GM23338 (cell line): Measurements from ENCODE around the gene CDH23. TPM values are rescaled to one million over a fixed set of nuclear protein-coding genes. Genes with fewer than 3 reads are reported as not detected.

ENCODE experiments used
- ATAC-seq: fragments of 200-7000 bp; cut with Tn5 transposase; 3 replicates; pipeline ENCODE4 v1.9.1; 2020
- DNase-seq: peaks from one replicate; pipeline ENCODE4 v3.0.0-alpha.2; 2015; ENCODE audit warnings: low spot score
- H2AFZ ChIP-seq: fragments of 200-600 bp; sonication (generic); 2 replicates; pipeline ENCODE4 v1.8.0; 2016; ENCODE audit warnings: antibody characterized with exemption, mild to moderate bottlenecking, moderate library complexity
- H3F3A ChIP-seq: fragments of 200-600 bp; sonication (generic); replicated peaks from 2 replicates; pipeline ENCODE4 v1.8.0; 2017; ENCODE audit warnings: antibody characterized with exemption, mixed run types, low read depth
- H3K27ac ChIP-seq: fragments of 200-600 bp; sonication (generic); 2 replicates; pipeline ENCODE4 v1.6.1; 2016; ENCODE audit warnings: low read depth
- H3K27me3 ChIP-seq: fragments of 200-600 bp; sonication (generic); 2 replicates; pipeline ENCODE4 v1.8.0; 2016; ENCODE audit warnings: mild to moderate bottlenecking, mixed run types, moderate library complexity; ENCODE audit not compliant: insufficient read depth
- H3K36me3 ChIP-seq: fragments of 200-600 bp; sonication (generic); 2 replicates; pipeline ENCODE4 v1.8.0; 2016; ENCODE audit warnings: mild to moderate bottlenecking; ENCODE audit not compliant: insufficient read depth
- H3K4me1 ChIP-seq: fragments of 200-600 bp; sonication (generic); 2 replicates; pipeline ENCODE4 v1.8.0; 2016; ENCODE audit warnings: mild to moderate bottlenecking, moderate library complexity; ENCODE audit not compliant: insufficient read depth
- H3K4me2 ChIP-seq: fragments of 200-600 bp; sonication (generic); 2 replicates; pipeline ENCODE4 v1.7.1; 2017; ENCODE audit warnings: mixed run types
- H3K4me3 ChIP-seq: fragments of 200-600 bp; sonication (generic); 2 replicates; pipeline ENCODE4 v1.6.1; 2016; ENCODE audit warnings: mixed run types
- H3K79me2 ChIP-seq: fragments of 200-600 bp; sonication (generic); replicated peaks from 2 replicates; pipeline ENCODE4 v1.8.0; 2017; ENCODE audit warnings: mild to moderate bottlenecking; ENCODE audit not compliant: insufficient read depth
- H3K9me2 ChIP-seq: fragments of 200-600 bp; sonication (generic); 2 replicates; pipeline ENCODE4 v1.8.0; 2017; ENCODE audit not compliant: insufficient read depth
- H4K20me1 ChIP-seq: fragments of 200-600 bp; sonication (generic); replicated peaks from 2 replicates; pipeline ENCODE4 v1.8.0; 2017; ENCODE audit warnings: mild to moderate bottlenecking; ENCODE audit not compliant: insufficient read depth
- H3K27ac Mint-ChIP-seq: 2 replicates; pipeline ENCODE4 v1.8.0; 2020; ENCODE audit warnings: inconsistent platforms, mild to moderate bottlenecking, moderate library complexity, mixed read lengths
- H3K27me3 Mint-ChIP-seq: 3 replicates; pipeline ENCODE4 v1.8.0; 2022; ENCODE audit warnings: low read depth, mild to moderate bottlenecking, moderate library complexity, mixed read lengths, inconsistent platforms; ENCODE audit not compliant: insufficient read depth, poor library complexity
- H3K36me3 Mint-ChIP-seq: 3 replicates; pipeline ENCODE4 v1.8.0; 2021; ENCODE audit warnings: low read depth, mild to moderate bottlenecking, inconsistent platforms, moderate library complexity, mixed read lengths
- H3K4me1 Mint-ChIP-seq: 3 replicates; pipeline ENCODE4 v1.8.0; 2020; ENCODE audit warnings: mild to moderate bottlenecking, inconsistent platforms, mixed read lengths
- H3K4me3 Mint-ChIP-seq: 3 replicates; pipeline ENCODE4 v1.8.0; 2021; ENCODE audit warnings: moderate library complexity, mild to moderate bottlenecking, inconsistent platforms, mixed read lengths
- H3K9me3 Mint-ChIP-seq: 3 replicates; pipeline ENCODE4 v1.8.0; 2020; ENCODE audit warnings: moderate library complexity, mild to moderate bottlenecking, inconsistent platforms, mixed read lengths
- EZH2phosphoT487 ChIP-seq: fragments of 200-600 bp; sonication (generic); IDR thresholded peaks from one replicate; pipeline ENCODE4 v1.8.1; 2018; ENCODE audit warnings: antibody characterized with exemption; ENCODE audit not compliant: unreplicated experiment
- STAT1 ChIP-seq: IDR thresholded peaks from one replicate; pipeline ENCODE4 v1.6.1; 2016; ENCODE audit warnings: antibody characterized with exemption; ENCODE audit not compliant: unreplicated experiment
- ZNF114 ChIP-seq: fragments of 250-450 bp; sonication (Bioruptor Pico); IDR thresholded peaks from 2 replicates; pipeline ENCODE4 v1.5.0; 2020; ENCODE audit warnings: mild to moderate bottlenecking, moderate library complexity
- ZNF462 ChIP-seq: fragments of 250-450 bp; sonication (Bioruptor Pico); IDR thresholded peaks from 2 replicates; pipeline ENCODE4 v1.5.0; 2020; ENCODE audit warnings: mild to moderate bottlenecking, moderate library complexity
- polyA plus RNA-seq: library from polyadenylated mRNA; unstranded; fragments of >200 nt; fragmentation: Nextera tagmentation; extraction: Ambion mirVana; gene quantifications from 2 replicates; pipeline ENCODE4 v1.2.1, GENCODE V29; 2016
- total RNA-seq: library from RNA; depleted of rRNA; stranded (reverse); fragments of >200 nt; shearing (Covaris generic); gene quantifications from 2 replicates; pipeline ENCODE4 v1.2.3, GENCODE V29; 2014
- TF ChIP-seq, protein P1 (sequence below): IDR thresholded peaks from one replicate; pipeline ENCODE4 v1.6.1; 2018; ENCODE audit warnings: antibody characterized with exemption; ENCODE audit not compliant: unreplicated experiment

CDH23 gene
- total and polyA plus RNA-seq, 2 experiments from 2014 or later: 0.95 to 4.3 TPM

DNA sequence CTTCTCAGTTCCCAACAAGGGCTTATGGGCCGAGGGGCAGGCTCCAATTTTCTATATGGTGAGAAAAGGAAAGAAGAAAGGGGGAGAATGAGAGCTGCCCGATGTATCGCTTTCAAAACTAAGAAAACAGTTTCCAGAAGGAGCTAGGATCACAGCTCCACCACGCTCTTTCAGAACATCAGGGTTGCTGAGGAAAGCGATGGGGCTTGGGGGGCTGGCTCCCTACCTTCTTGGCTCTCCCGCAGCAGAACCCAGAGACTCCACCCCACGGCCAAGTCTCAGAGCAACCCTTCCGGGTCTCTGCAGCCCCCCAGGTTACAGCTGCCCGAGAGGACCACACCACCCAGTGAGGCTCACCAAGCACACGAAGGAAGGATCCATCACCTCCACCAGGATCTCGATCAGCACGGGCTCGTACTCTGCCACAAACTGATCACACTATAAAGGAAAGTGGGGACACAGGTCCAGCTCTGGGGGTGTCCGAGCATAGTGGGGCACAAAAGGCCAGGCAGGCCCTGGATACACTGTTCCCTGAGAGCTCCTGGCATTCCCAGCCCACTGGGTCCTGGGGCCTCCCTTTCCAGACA, 422.0 kb downstream of the CDH23 start:
- Histone ChIP-seq H3K79me2 (no peaks in the 10 kb centered on the region), H3F3A (no peaks in the 10 kb centered on the region), H3K36me3 (peaks cover 43% of the 10 kb centered on the region), H3K9me2 (no peaks in the 10 kb centered on the region), H3K4me3 (no peak overlapping the region), H3K27me3 (no peaks in the 10 kb centered on the region), H2AFZ (no peak overlapping the region), H3K27ac (no peak overlapping the region), H3K4me2 (no peak overlapping the region), H3K4me1 (no peaks in the 10 kb centered on the region; the same call in 1 of the 2 replicates), H4K20me1 (no peaks in the 10 kb centered on the region; the same call in 1 of the 2 replicates)
- DNase-seq (no peak), ATAC-seq (no peak)
- Mint-ChIP-seq H3K4me3 (no peak overlapping the region), H3K36me3 (peaks cover 81% of the 10 kb centered on the region), H3K4me1 (peaks cover 4% of the 10 kb centered on the region; the same call in 1 of the 3 replicates), H3K27me3 (peaks cover 6% of the 10 kb centered on the region), H3K9me3 (no peaks in the 10 kb centered on the region; the same call in 2 of the 3 replicates), H3K27ac (no peak overlapping the region)
- no peak for TF ChIP-seq ZNF462 (CRISPR knock-in tag)
- no peak for TF ChIP-seq ZNF114 (CRISPR knock-in tag)
- no peak for TF ChIP-seq STAT1

GRCh38 chr10:71819441-71819861, 422.7 kb downstream of the CDH23 start:
- no peaks in the 10 kb centered on the region; the same call in 1 of the 2 replicates for H4K20me1 ChIP-seq
- no peak overlapping the region for H2AFZ ChIP-seq
- Mint-ChIP-seq H3K36me3 (peaks cover 86% of the 10 kb centered on the region), H3K9me3 (no peaks in the 10 kb centered on the region; the same call in 2 of the 3 replicates), H3K4me3 (no peak overlapping the region), H3K4me1 (peaks cover 4% of the 10 kb centered on the region; the same call in 1 of the 3 replicates), H3K27me3 (peaks cover 6% of the 10 kb centered on the region), H3K27ac (no peak overlapping the region)
- TF ChIP-seq, protein P1, sequence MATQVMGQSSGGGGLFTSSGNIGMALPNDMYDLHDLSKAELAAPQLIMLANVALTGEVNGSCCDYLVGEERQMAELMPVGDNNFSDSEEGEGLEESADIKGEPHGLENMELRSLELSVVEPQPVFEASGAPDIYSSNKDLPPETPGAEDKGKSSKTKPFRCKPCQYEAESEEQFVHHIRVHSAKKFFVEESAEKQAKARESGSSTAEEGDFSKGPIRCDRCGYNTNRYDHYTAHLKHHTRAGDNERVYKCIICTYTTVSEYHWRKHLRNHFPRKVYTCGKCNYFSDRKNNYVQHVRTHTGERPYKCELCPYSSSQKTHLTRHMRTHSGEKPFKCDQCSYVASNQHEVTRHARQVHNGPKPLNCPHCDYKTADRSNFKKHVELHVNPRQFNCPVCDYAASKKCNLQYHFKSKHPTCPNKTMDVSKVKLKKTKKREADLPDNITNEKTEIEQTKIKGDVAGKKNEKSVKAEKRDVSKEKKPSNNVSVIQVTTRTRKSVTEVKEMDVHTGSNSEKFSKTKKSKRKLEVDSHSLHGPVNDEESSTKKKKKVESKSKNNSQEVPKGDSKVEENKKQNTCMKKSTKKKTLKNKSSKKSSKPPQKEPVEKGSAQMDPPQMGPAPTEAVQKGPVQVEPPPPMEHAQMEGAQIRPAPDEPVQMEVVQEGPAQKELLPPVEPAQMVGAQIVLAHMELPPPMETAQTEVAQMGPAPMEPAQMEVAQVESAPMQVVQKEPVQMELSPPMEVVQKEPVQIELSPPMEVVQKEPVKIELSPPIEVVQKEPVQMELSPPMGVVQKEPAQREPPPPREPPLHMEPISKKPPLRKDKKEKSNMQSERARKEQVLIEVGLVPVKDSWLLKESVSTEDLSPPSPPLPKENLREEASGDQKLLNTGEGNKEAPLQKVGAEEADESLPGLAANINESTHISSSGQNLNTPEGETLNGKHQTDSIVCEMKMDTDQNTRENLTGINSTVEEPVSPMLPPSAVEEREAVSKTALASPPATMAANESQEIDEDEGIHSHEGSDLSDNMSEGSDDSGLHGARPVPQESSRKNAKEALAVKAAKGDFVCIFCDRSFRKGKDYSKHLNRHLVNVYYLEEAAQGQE: no peak
- no peak for TF ChIP-seq EZH2phosphoT487
- ATAC-seq (no peak), DNase-seq (no peak)
- H3K27me3 ChIP-seq: no peaks in the 10 kb centered on the region
- H3K4me2 ChIP-seq: no peak overlapping the region
- H3F3A ChIP-seq: no peaks in the 10 kb centered on the region
- H3K4me3 ChIP-seq: no peak overlapping the region
- no peaks in the 10 kb centered on the region for H3K79me2 ChIP-seq
- H3K9me2 ChIP-seq: no peaks in the 10 kb centered on the region
- H3K36me3 ChIP-seq: peaks cover 49% of the 10 kb centered on the region
- no peak overlapping the region for H3K27ac ChIP-seq
- H3K4me1 ChIP-seq: peaks cover 5% of the 10 kb centered on the region
